Uterus (tissue), 4 donors: ENCODE data around the gene CPED1. TPM values are rescaled to one million over a fixed set of nuclear protein-coding genes. Genes with fewer than 3 reads are reported as not detected.
"Not testable (repeated sequence)": the region's sequence is repeated elsewhere in the genome, so short reads cannot be mapped to it uniquely, and the experiment has no call there.

Experiments used
- DNase-seq, 2 donors: peaks; one replicate each; pipeline ENCODE4 v3.0.0-alpha.2; 2019 to 2020
- H3K27ac ChIP-seq, 2 donors: fragments of 200-600 bp; sonication (generic); 1 replicate in 1 of 2; 2 replicates in 1 of 2; pipeline ENCODE4 v1.5.1; 2016 to 2018
- H3K27me3 ChIP-seq, 2 donors: fragments of 200-600 bp; sonication (generic); one replicate each; pipeline ENCODE4 v1.5.1; 2018 to 2019; ENCODE audit warnings: control low read depth in 1 of 2
- H3K36me3 ChIP-seq, 2 donors: fragments of 200-600 bp; sonication (generic); one replicate each; pipeline ENCODE4 v1.5.1; 2019; ENCODE audit warnings: control low read depth in 1 of 2
- H3K4me1 ChIP-seq, 2 donors: fragments of 200-600 bp; sonication (generic); one replicate each; pipeline ENCODE4 v1.5.1; 2018 to 2019; ENCODE audit warnings: control low read depth in 1 of 2
- H3K4me3 ChIP-seq, 2 donors: fragments of 200-600 bp; sonication (generic); 1 replicate in 1 of 2; 2 replicates in 1 of 2; pipeline ENCODE4 v1.5.1; 2018 to 2019; ENCODE audit warnings: mild to moderate bottlenecking in 1 of 2
- H3K9me3 ChIP-seq, 2 donors: fragments of 200-600 bp; sonication (generic); one replicate each; pipeline ENCODE4 v1.5.1; 2019; ENCODE audit warnings: control low read depth in 1 of 2
- CTCF ChIP-seq, 4 experiments: fragments of 200-600 bp in 2 of 4; fragments of 450-650 bp in 2 of 4; sonication (generic) in 2 of 4; IDR thresholded peaks; one replicate each; pipeline ENCODE4 v1.5.1; 2016 to 2019; ENCODE audit warnings: antibody characterized with exemption in 4 of 4, mild to moderate bottlenecking in 2 of 4, moderate library complexity in 1 of 4
- POLR2A ChIP-seq, 2 donors: fragments of 450-650 bp; IDR thresholded peaks; one replicate each; pipeline ENCODE4 v1.6.1; 2016; ENCODE audit warnings: antibody characterized with exemption in 2 of 2, mild to moderate bottlenecking in 1 of 2, moderate library complexity in 1 of 2
- intact Hi-C: fragments of 100-400 bp; cut with DNase I; formaldehyde crosslinking; loops from one replicate; pipeline ENCODE4 v1.15.1; 2023; ENCODE audit warnings: low total_unique reads
- total RNA-seq, 4 donors: library from RNA; depleted of rRNA in 3 of 4; stranded (reverse); fragments of >200 nt in 3 of 4; gene quantifications; one replicate each; pipeline versions ENCODE4 v1.1.0 to v1.2.4, GENCODE V29; 2014 to 2023
- donor health status: DM: yes; HTN: yes; CAD: no.

CPED1 gene
- total RNA-seq, 4 donors from 2014 or later, result 47.4 to 194 (median 59.2) TPM

- H3K36me3 ChIP-seq, result no peaks in the 10 kb centered on the region
- H3K9me3 ChIP-seq, result peaks cover 0 to 5% of the 10 kb centered on the region in 2 donors
- DNase-seq, result no peak
- H3K4me1 ChIP-seq, result no peaks in the 10 kb centered on the region
- no peak for TF ChIP-seq POLR2A (IDR thresholded peaks at IDR 0.05)
- no peak for TF ChIP-seq CTCF (IDR thresholded peaks at IDR 0.05)
- no peak overlapping the region for H3K27ac ChIP-seq
- H3K4me3 ChIP-seq, result no peak overlapping the region
- intact Hi-C loops, result no loop called here
- no peaks in the 10 kb centered on the region for H3K27me3 ChIP-seq
Measured at GRCh38 chr7:121219026-121219425, 230.5 kb downstream of the CPED1 start.

GRCh38 chr7:121221108-121221507 is 232.6 kb downstream of the CPED1 start:
- H3K4me3 ChIP-seq, H3K36me3 ChIP-seq, H3K9me3 ChIP-seq, DNase-seq, H3K27me3 ChIP-seq, H3K27ac ChIP-seq, intact Hi-C loops, H3K4me1 ChIP-seq: not testable (repeated sequence)

- intact Hi-C loops, result no loop called here
- Histone ChIP-seq H3K4me1 (no peaks in the 10 kb centered on the region), H3K27ac (no peak overlapping the region), H3K27me3 (no peaks in the 10 kb centered on the region), H3K36me3 (no peaks in the 10 kb centered on the region), H3K9me3 (no peaks in the 10 kb centered on the region), H3K4me3 (no peak overlapping the region)
- TF ChIP-seq CTCF (IDR thresholded peaks at IDR 0.05), result no peak
- TF ChIP-seq POLR2A (IDR thresholded peaks at IDR 0.05), result no peak
- no peak for DNase-seq
Measured at GRCh38 chr7:121228779-121229178, 240.3 kb downstream of the CPED1 start.

- H3K36me3 ChIP-seq, result no peaks in the 10 kb centered on the region
- H3K4me3 ChIP-seq, result no peak overlapping the region
- H3K4me1 ChIP-seq, result no peaks in the 10 kb centered on the region
- no peaks in the 10 kb centered on the region for H3K27me3 ChIP-seq
- no peaks in the 10 kb centered on the region for H3K9me3 ChIP-seq
- TF ChIP-seq CTCF (IDR thresholded peaks at IDR 0.05), result no peak
- TF ChIP-seq POLR2A (IDR thresholded peaks at IDR 0.05), result no peak
- H3K27ac ChIP-seq, result no peak overlapping the region
- intact Hi-C loops, result no loop called here
- no peak for DNase-seq
Measured at GRCh38 chr7:121235201-121235600, 246.7 kb downstream of the CPED1 start.

GRCh38 chr7:121237601-121238000 is 249.1 kb downstream of the CPED1 start:
- Histone ChIP-seq H3K4me1 (no peaks in the 10 kb centered on the region), H3K4me3 (no peak overlapping the region), H3K27me3 (no peaks in the 10 kb centered on the region), H3K9me3 (no peaks in the 10 kb centered on the region), H3K27ac (no peak overlapping the region), H3K36me3 (no peaks in the 10 kb centered on the region)
- DNase-seq, result no peak
- TF ChIP-seq POLR2A (IDR thresholded peaks at IDR 0.05), result no peak
- TF ChIP-seq CTCF (IDR thresholded peaks at IDR 0.05), result no peak
- intact Hi-C loops, result no loop called here
